CD4-positive, alpha-beta T cell treated with Interleukin-15 for 1 hour (primary cell): ENCODE data around the gene UGT1A1.

ENCODE experiments used
- DNase-seq: peaks from one replicate; pipeline ENCODE4 v3.0.0-alpha.2; 2020

UGT1A1 gene

GRCh38 chr2:233799087-233799665 is 39.1 kb downstream of the UGT1A1 start:
- DNase-seq, result no peak

- no peak for DNase-seq
Measured at GRCh38 chr2:233799716-233800115, 39.6 kb downstream of the UGT1A1 start.

DNA sequence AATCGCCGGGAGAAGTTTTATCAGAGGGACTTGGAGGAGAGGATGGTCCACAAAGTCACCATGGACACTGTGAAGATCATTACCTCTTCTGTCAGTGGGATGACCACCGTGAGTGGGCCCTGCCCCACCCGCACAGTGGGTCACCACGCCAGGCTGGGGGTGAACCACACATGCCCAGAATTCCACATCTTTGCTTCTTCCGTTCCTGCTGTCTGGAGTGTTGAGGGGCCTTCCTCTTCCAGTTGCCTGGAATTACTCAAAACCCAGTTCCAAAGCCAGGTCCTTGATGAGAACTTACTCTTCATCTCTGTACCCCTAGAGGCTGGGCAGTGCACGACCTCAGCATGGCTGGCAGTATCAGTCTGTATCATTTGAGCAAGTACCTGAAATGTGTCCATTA is 40.1 kb downstream of the UGT1A1 start:
- no peak for DNase-seq

- DNase-seq, result no peak
Measured at GRCh38 chr2:233801357-233802131, 41.5 kb downstream of the UGT1A1 start.

GRCh38 chr2:233802132-233802815 is 42.2 kb downstream of the UGT1A1 start:
- no peak for DNase-seq

GRCh38 chr2:233803292-233803911 is 43.3 kb downstream of the UGT1A1 start:
- DNase-seq, result no peak

DNA sequence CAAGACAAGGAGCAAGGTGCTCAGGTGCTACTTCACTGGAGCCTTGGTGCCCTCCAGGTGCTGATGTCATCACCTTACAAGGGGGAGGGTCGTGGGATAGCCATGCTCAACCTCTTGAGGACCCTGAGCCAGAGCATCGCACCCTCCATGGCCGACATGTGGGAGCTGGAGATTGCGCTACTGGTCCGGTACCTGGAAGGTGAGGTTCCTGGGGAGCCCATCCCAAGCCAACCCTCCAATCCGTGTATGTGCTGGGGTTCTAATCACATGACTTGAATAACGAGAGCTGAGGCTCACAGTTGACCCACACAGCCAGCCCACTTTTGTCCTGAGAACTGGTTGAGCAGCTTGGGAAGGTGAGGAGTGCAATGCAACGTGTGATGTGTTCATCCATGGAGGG is 43.9 kb downstream of the UGT1A1 start:
- DNase-seq, result no peak

GRCh38 chr2:233807215-233807865 is 47.3 kb downstream of the UGT1A1 start:
- DNase-seq, result no peak

GRCh38 chr2:233807966-233808935 is 48.2 kb downstream of the UGT1A1 start:
- DNase-seq, result no peak

DNA sequence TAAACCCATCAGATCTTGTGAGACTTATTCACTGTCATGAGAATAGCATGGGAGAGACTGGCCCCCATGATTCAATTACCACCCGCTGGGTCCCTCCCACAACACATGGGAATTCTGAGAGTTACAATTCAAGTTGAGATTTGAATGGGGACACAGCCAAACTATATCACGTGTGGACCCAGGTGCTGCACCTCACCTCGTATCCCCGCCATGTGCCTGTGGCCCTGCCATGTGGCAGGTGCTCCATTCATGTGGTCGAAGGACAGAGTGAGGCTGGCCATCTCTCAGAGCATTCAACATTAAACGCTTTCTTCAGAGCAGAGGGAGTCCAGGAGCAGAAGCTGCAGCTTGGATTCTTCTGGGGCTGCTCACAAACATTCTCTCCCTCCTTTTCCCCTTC is 50.3 kb downstream of the UGT1A1 start:
- DNase-seq, result no peak

- DNase-seq, result no peak
Measured at GRCh38 chr2:233811087-233811486, 51.0 kb downstream of the UGT1A1 start.

DNA sequence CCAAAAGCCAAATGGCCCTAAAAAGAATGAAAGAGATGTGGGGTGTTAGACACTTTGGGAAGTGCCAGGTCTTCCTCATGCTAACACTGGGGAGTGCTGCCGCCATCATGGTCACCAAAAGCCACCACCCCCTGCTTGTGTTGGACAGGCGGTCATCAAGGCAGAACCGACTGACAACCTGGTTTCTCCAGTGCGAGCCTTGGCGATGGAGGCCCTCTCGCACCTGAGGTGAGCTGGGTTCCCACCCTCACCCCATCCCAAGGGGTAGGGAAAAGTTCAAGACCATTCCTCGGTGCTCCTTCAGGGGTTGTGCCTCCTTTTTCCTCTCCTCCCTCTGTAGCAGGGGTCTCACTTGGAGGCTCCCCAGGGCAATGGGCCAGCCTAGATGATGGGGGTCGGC is 51.7 kb downstream of the UGT1A1 start:
- no peak for DNase-seq

- DNase-seq, result no peak
Measured at GRCh38 chr2:233813236-233814055, 53.4 kb downstream of the UGT1A1 start.

DNA sequence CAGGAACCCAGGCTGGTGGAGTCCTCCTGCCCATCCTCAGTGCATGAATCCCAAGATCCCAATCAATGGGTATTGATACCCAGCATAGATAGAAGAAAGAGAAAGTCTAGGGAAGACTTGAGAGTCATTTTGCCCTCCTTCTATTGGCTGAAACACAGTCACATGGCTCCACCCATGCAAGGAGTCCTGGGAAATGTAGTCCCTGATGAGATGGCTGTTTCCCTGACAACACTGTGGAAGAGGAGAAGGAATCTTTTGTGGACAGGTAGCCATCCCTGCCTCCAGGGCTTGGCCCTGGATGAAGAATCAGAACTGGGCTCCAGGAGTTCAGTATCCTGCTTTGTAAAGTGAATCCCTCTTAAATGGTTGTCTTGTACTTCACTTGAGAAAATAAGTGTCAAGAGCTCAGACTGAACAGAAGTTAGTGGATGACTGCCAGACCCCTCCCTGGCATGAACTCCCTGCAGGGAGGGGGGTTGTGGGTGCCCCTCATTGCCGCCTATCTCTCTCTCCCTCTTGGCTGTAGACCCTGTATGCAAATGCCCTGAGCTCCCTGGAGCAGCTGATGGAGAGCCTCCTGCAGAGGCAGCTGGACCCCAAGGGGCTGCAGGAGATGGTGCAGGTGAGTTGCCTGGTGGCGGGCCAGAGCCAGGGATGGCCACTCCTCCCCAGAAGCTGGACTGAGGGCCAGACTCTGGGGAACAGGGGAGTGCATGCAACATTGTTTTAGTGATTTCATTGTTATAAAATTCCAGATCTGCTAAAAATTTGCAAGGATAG is 54.2 kb downstream of the UGT1A1 start:
- no peak for DNase-seq

DNA sequence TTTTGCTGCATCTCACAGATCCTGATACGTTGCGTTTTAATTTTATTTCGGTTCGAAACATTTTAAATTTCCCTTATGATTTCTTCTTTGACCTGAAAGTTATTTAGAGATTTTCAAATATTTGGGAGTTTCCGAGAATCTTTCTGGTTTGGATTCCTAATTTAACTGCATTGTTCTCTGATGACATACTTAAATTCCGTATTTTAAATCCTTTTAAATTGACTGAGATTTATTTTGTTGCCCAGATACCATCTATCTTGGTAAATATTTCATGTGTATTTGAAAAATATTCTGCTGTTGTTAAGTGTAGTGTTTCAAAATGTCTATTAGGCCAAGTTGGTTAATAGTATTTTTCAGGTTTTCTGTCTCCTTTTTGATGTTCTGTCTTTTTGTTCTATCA is 55.8 kb downstream of the UGT1A1 start:
- no peak for DNase-seq

DNA sequence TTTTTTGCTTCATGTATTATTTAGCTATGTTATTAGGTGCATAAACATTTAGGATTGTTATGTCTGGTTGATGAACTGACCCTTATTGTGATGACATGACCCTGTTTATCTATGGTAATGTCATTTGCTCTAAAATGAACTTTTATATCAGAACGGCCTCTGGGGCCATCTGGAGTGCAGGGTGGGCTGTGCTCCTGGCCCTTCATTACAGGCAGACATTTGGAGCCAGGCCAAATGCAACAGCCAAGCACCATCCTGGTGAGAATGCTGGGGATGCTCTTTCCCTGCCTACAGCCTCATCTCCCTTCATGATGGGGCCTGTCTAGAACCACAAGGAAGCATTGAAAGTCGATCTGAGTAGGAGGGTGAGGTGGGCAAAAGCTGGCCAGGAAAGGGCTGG is 56.3 kb downstream of the UGT1A1 start:
- no peak for DNase-seq

DNA sequence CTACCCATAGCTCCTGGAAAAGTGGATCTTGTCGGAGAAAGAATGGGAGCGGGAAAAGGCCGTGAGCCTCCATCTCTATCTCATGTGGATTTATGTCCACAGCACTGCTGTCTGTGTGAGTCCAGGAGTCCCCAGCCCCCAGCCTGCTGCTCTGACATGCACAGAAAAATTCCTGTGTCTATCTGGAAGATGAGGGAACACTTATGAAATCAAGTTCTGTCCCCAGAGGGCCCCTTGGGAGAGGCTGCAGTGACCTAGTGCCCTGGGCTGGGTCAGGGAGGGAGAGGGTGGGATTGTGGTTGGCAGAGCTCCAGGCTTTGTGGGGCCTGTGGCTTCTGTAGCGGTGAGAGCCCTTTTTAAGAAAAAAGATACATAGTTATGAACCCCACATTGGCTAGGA is 56.7 kb downstream of the UGT1A1 start:
- no peak for DNase-seq

GRCh38 chr2:233817361-233817911 is 57.4 kb downstream of the UGT1A1 start:
- DNase-seq, result no peak

GRCh38 chr2:233817995-233818638 is 58.0 kb downstream of the UGT1A1 start:
- no peak for DNase-seq
